IMR-90 (cell line): ENCODE data around the gene UBE2M. TPM values are rescaled to one million over a fixed set of nuclear protein-coding genes. Genes with fewer than 3 reads are reported as not detected.

Source experiments
- ATAC-seq: fragments of 200-7000 bp; cut with Tn5 transposase; 2 replicates; pipeline ENCODE4 v1.9.1; 2020; ENCODE audit warnings: low read depth, mild to moderate bottlenecking, moderate library complexity
- BruUV-seq: library from RNA; stranded (reverse); fragments of 400-500 nt; replicated peaks from 2 replicates; lab custom pipeline; 2021; lab: Mats Ljungman, UMichigan
- CTCF ChIA-PET: fragments of 300-600 bp; formaldehyde crosslinking; extraction: SDS; loops from one replicate; lab custom pipeline; 2021; ENCODE audit warnings: antibody characterized with exemption; lab: Yijun Ruan, JAX
- POLR2A ChIA-PET: fragments of 300-600 bp; sonication (Branson Sonifier 250); formaldehyde crosslinking; loops from one replicate; lab custom pipeline; 2022; ENCODE audit warnings: antibody characterized with exemption; ENCODE audit not compliant: unreplicated experiment; lab: Charles Lee
- DNase-seq: peaks from one replicate; pipeline ENCODE4 v3.0.0; 2013
- H2AFZ ChIP-seq: replicated peaks from 2 replicates; pipeline ENCODE3; 2013; ENCODE audit warnings: low read length, mild to moderate bottlenecking; ENCODE audit not compliant: poor library complexity
- H2AK5ac ChIP-seq: 2 replicates; pipeline ENCODE4 v1.6.1; 2013; ENCODE audit warnings: low read depth, low read length, inconsistent platforms
- H2AK9ac ChIP-seq: replicated peaks from 2 replicates; pipeline ENCODE3; 2013; ENCODE audit warnings: mild to moderate bottlenecking, low read depth, low read length, moderate library complexity; ENCODE audit not compliant: poor library complexity
- H2BK120ac ChIP-seq: 2 replicates; pipeline ENCODE4 v1.6.1; 2013; ENCODE audit warnings: low read depth, low read length, inconsistent platforms
- H2BK15ac ChIP-seq: 3 replicates; pipeline ENCODE4 v1.6.1; 2013; ENCODE audit warnings: low read depth, low read length, inconsistent platforms
- H2BK20ac ChIP-seq: 2 replicates; pipeline ENCODE4 v1.6.1; 2013; ENCODE audit warnings: low read depth, mild to moderate bottlenecking, inconsistent platforms, low read length, moderate library complexity
- H2BK5ac ChIP-seq: 2 replicates; pipeline ENCODE4 v1.6.1; 2013; ENCODE audit warnings: mild to moderate bottlenecking, low read depth, low read length, inconsistent platforms; ENCODE audit not compliant: poor library complexity, severe bottlenecking
- H3K14ac ChIP-seq: replicated peaks from 2 replicates; pipeline ENCODE4 v1.6.1; 2013; ENCODE audit warnings: low read depth, low read length, inconsistent platforms
- H3K18ac ChIP-seq: 2 replicates; pipeline ENCODE4 v1.6.1; 2013; ENCODE audit warnings: low read depth, low read length, control low read depth
- H3K23ac ChIP-seq: 2 replicates; pipeline ENCODE4 v1.6.1; 2013; ENCODE audit warnings: low read depth, low read length, inconsistent platforms
- H3K27ac ChIP-seq: 2 replicates; pipeline ENCODE4 v1.5.1; 2013; ENCODE audit warnings: mild to moderate bottlenecking, control low read depth, low read length; ENCODE audit not compliant: insufficient read depth
- H3K27me3 ChIP-seq: 2 replicates; pipeline ENCODE4 v1.6.1; 2013; ENCODE audit warnings: low read length; ENCODE audit not compliant: control insufficient read depth, insufficient read depth
- H3K36me3 ChIP-seq: 2 replicates; pipeline ENCODE4 v1.6.1; 2013; ENCODE audit warnings: low read length, mixed read lengths; ENCODE audit not compliant: control insufficient read depth, insufficient read depth
- H3K4ac ChIP-seq: 2 replicates; pipeline ENCODE4 v1.6.1; 2013; ENCODE audit warnings: low read depth, low read length, inconsistent platforms
- H3K4me1 ChIP-seq: 2 replicates; pipeline ENCODE4 v1.6.1; 2013; ENCODE audit warnings: low read length, mixed read lengths; ENCODE audit not compliant: control insufficient read depth, insufficient read depth
- H3K4me2 ChIP-seq: 2 replicates; pipeline ENCODE4 v1.6.1; 2013; ENCODE audit warnings: low read depth, mild to moderate bottlenecking, control low read depth, low read length, moderate library complexity
- H3K4me3 ChIP-seq: 2 replicates; pipeline ENCODE4 v1.5.1; 2013; ENCODE audit warnings: low read depth, mild to moderate bottlenecking, control low read depth, low read length, moderate library complexity; ENCODE audit not compliant: insufficient read depth
- H3K56ac ChIP-seq: 2 replicates; pipeline ENCODE4 v1.6.1; 2013; ENCODE audit warnings: low read length, inconsistent platforms; ENCODE audit not compliant: insufficient read depth; ENCODE audit errors: extremely low read depth
- H3K79me1 ChIP-seq, 2 experiments: 2 replicates each; pipeline ENCODE4 v1.6.1; 2013; ENCODE audit warnings: low read length in 2 of 2, inconsistent platforms in 1 of 2, low read depth in 1 of 2
- H3K9ac ChIP-seq: 2 replicates; pipeline ENCODE4 v1.6.1; 2013; ENCODE audit warnings: low read depth, low read length, control low read depth
- H3K9me1 ChIP-seq: 2 replicates; pipeline ENCODE4 v1.6.1; 2013; ENCODE audit warnings: low read length, inconsistent platforms; ENCODE audit not compliant: insufficient read depth
- H3K9me3 ChIP-seq: 2 replicates; pipeline ENCODE4 v1.6.1; 2013; ENCODE audit warnings: low read length; ENCODE audit not compliant: control insufficient read depth, insufficient read depth
- H4K20me1 ChIP-seq: 2 replicates; pipeline ENCODE4 v1.6.1; 2013; ENCODE audit warnings: low read length, inconsistent platforms; ENCODE audit not compliant: insufficient read depth
- H4K5ac ChIP-seq: 2 replicates; pipeline ENCODE4 v1.6.1; 2013; ENCODE audit warnings: mild to moderate bottlenecking, low read depth, low read length, control low read depth
- H4K8ac ChIP-seq, 2 experiments: 2 replicates each; pipeline ENCODE4 v1.6.1; 2013; ENCODE audit warnings: low read depth in 2 of 2, low read length in 2 of 2, control low read depth in 1 of 2, inconsistent platforms in 1 of 2
- H4K91ac ChIP-seq: 2 replicates; pipeline ENCODE4 v1.6.1; 2013; ENCODE audit warnings: low read depth, low read length, inconsistent platforms; ENCODE audit not compliant: insufficient read depth
- BHLHE40 ChIP-seq: fragments of 150-350 bp; IDR thresholded peaks from 2 replicates; pipeline ENCODE4 v1.6.1; 2016; ENCODE audit warnings: mild to moderate bottlenecking, low read depth, low read length
- CHD1 ChIP-seq: IDR thresholded peaks from 2 replicates; pipeline ENCODE4 v1.6.1; 2012; ENCODE audit warnings: low read depth, low read length, improper control_type of control experiment
- CTCF ChIP-seq: conservative IDR thresholded peaks from 2 replicates; pipeline ENCODE4 v1.5.1; 2012; ENCODE audit warnings: mild to moderate bottlenecking, low read depth, low read length, improper control_type of control experiment
- ELK1 ChIP-seq: fragments of 150-350 bp; IDR thresholded peaks from 2 replicates; pipeline ENCODE4 v1.6.1; 2016; ENCODE audit warnings: low read depth, mild to moderate bottlenecking, low read length, moderate library complexity, borderline replicate concordance
- FOS ChIP-seq: fragments of 150-350 bp; IDR thresholded peaks from 2 replicates; pipeline ENCODE4 v1.6.1; 2016; ENCODE audit warnings: low read depth, low read length
- MAFK ChIP-seq: IDR thresholded peaks from 2 replicates; pipeline ENCODE4 v1.6.1; 2012; ENCODE audit warnings: low read depth, low read length, improper control_type of control experiment
- MAZ ChIP-seq: IDR thresholded peaks from 2 replicates; pipeline ENCODE4 v1.6.1; 2012; ENCODE audit warnings: low read depth, mild to moderate bottlenecking, low read length, improper control_type of control experiment, moderate library complexity, borderline replicate concordance
- NFE2L2 ChIP-seq: fragments of 150-350 bp; IDR thresholded peaks from 2 replicates; pipeline ENCODE4 v1.6.1; 2016; ENCODE audit warnings: low read depth, mild to moderate bottlenecking, low read length
- POLR2A ChIP-seq: IDR thresholded peaks from 2 replicates; pipeline ENCODE4 v1.6.1; 2012; ENCODE audit warnings: mild to moderate bottlenecking, low read depth, low read length
- RAD21 ChIP-seq: IDR thresholded peaks from 2 replicates; pipeline ENCODE4 v1.6.1; 2012; ENCODE audit warnings: low read length, improper control_type of control experiment
- RCOR1 ChIP-seq: IDR thresholded peaks from 2 replicates; pipeline ENCODE4 v1.6.1; 2012; ENCODE audit warnings: mild to moderate bottlenecking, low read length, improper control_type of control experiment; ENCODE audit not compliant: insufficient replicate concordance
- RFX5 ChIP-seq: IDR thresholded peaks from 2 replicates; pipeline ENCODE4 v1.8.0; 2012; ENCODE audit warnings: low read depth, mild to moderate bottlenecking, low read length, moderate library complexity
- SMC3 ChIP-seq: fragments of 150-350 bp; IDR thresholded peaks from 2 replicates; pipeline ENCODE4 v1.6.1; 2016; ENCODE audit warnings: low read depth, mild to moderate bottlenecking, antibody characterized with exemption, low read length, moderate library complexity
- USF2 ChIP-seq: fragments of 150-350 bp; IDR thresholded peaks from 2 replicates; pipeline ENCODE4 v1.6.1; 2017; ENCODE audit warnings: mild to moderate bottlenecking, antibody characterized with exemption, low read length, low read depth
- WGBS, 2 experiments: methylation state at CpG; one replicate each; pipeline versions ENCODE4 v1.1.5 to v1.1.7; 2013; ENCODE audit warnings: missing lambda C conversion rate in 2 of 2; ENCODE audit not compliant: insufficient read length in 1 of 2; ENCODE audit errors: extremely low coverage in 2 of 2; 5-methylcytosine and 5-hydroxymethylcytosine counted together
- dilution Hi-C: fragments of 300-500 bp; cut with HindIII; formaldehyde crosslinking; loops from one replicate; pipeline ENCODE4 v1.14.3; 2018; ENCODE audit warnings: low sequenced_read_pairs; ENCODE audit not compliant: unreplicated experiment
- in situ Hi-C: fragments of 300-500 bp; cut with MboI; formaldehyde crosslinking; loops from 3 replicates; pipeline ENCODE4 v1.14.3; 2019; ENCODE audit warnings: low sequenced_read_pairs, inconsistent platforms, mixed read lengths
- intact Hi-C: fragments of 100-400 bp; cut with micrococcal nuclease; formaldehyde crosslinking; loops from 2 replicates; pipeline ENCODE4 v1.10.0; 2022
- polyA plus RNA-seq, 3 experiments: library from polyadenylated mRNA; depleted of rRNA; stranded (reverse); fragments of >200 nt; gene quantifications; 2 replicates each; pipeline ENCODE4 v1.2.3, GENCODE V29; 2012; ENCODE audit warnings: low replicate concordance in 1 of 3
- total RNA-seq: library from RNA; depleted of rRNA; stranded (reverse); fragments of >200 nt; gene quantifications from 2 replicates; pipeline ENCODE4 v1.2.3, GENCODE V29; 2012

The UBE2M gene
- total and polyA plus RNA-seq, 2 of the 4 experiments (the other 2 are of a cell fraction), result 55.9 to 66.6 TPM

GRCh38 chr19:58563823-58564222 lies 5.4 kb upstream of the UBE2M start:
- Histone ChIP-seq H3K9me1 (peaks cover 22% of the 10 kb centered on the region), H3K9me3 (no peaks in the 10 kb centered on the region), H2BK5ac (no peak overlapping the region), H3K18ac (no peak overlapping the region), H4K8ac (no peak overlapping the region), H3K27me3 (no peaks in the 10 kb centered on the region), H3K4me2 (no peak overlapping the region), H2AK9ac (no peak overlapping the region), H3K14ac (no peak overlapping the region), H4K91ac (no peak overlapping the region), H3K56ac (no peak overlapping the region), H3K79me1 (peaks cover 7 to 28% of the 10 kb centered on the region in 2 experiments), H2BK15ac (no peak overlapping the region), H3K4ac (no peak overlapping the region), H4K5ac (no peak overlapping the region), H2BK20ac (no peak overlapping the region), H3K27ac (no peak overlapping the region), H4K20me1 (no peaks in the 10 kb centered on the region; the same call in 1 of the 2 replicates), H2AK5ac (no peak overlapping the region), H3K9ac (no peak overlapping the region), H3K4me3 (no peak overlapping the region), H2AFZ (no peak overlapping the region), H3K23ac (peak overlapping the region; percentile 39; the same call in 1 of the 2 replicates), H3K4me1 (peaks cover 16% of the 10 kb centered on the region), H2BK120ac (no peak overlapping the region), H3K36me3 (peaks cover 2% of the 10 kb centered on the region; the same call in 1 of the 2 replicates)
- ATAC-seq (no peak), DNase-seq (no peak)
- BruUV-seq, result no TSS peak
- in situ Hi-C loops, result no loop called here
- dilution Hi-C loops, result no loop called here
- POLR2A ChIA-PET, result no interaction called here
- CTCF ChIA-PET, result no interaction called here
- TF ChIP-seq FOS (no peak), POLR2A (no peak), NFE2L2 (no peak), MAZ (no peak), BHLHE40 (no peak), MAFK (no peak), CTCF (no peak), RAD21 (no peak), RCOR1 (no peak), CHD1 (no peak), RFX5 (no peak), ELK1 (no peak), SMC3 (no peak), USF2 (no peak)
- 67% methylated on average over 1 of the region's 6 CpGs; no CpG with 5 or more reads in 1 of the 2 experiments for WGBS, 2 experiments
- intact Hi-C loops, result no loop called here
